ENCODE results near the gene HOXB4.

The HOXB4 gene

GRCh38 chr17:48589831-48590606 lies 11.9 kb upstream of the HOXB4 start, which contains the start of gene HOXB3:
TSS of gene HOXB3 (minus strand) at chr17:48590241. CDS start at chr17:48552474, 37,767 bp downstream.
- no peak within 1 kb of the TSS for H3K27ac ChIP-seq (ENCODE audit: low read length)
- peaks cover 4% of the 10 kb centered on the region for H3K4me1 ChIP-seq (ENCODE audit: control insufficient read depth, low read depth, low read length)
- H3K9me3 ChIP-seq (ENCODE audit: control insufficient read depth, low read depth, low read length), result no peaks in the 10 kb centered on the region

DNA sequence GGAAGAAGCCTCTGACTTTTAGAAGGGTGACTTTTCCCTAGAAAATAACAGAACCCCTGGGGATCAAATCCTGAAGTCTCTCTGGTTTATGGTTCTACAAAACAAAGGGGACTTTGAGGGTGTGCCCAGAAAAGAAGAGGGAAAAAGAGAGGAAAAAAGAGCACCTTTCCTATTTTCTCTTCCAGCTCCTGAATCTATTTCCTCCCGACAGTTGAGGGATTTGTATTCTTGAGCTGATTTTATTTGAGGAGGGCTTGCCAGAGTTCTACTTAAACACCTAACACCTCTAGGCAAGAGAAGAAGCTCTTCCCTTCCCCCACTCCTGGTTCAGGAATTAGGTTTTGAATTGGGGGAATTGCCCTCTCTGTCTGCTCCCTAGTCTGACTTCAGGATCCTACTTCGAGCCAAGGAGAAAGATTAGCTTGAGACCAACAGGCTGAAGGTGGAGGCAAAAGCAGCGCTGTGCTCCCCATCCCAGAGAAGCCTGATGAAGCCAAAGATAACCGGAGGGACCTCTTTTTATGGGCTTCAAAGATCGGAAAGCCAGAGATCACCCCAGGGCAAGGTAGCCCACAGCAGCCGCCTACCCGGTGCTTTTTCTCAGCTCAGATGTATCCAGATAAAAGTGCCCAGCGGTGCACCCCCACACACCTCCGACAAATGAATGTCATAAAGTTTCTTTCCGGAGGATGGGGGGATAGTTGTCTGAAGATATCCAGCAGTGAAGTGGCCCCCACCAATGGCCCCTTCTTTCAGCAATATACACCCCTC lies 11.1 kb upstream of the HOXB4 start:
- Histone ChIP-seq H3K4me1 (ENCODE audit: control insufficient read depth, low read depth, low read length) (peaks cover under 1% of the 10 kb centered on the region), H3K9ac (ENCODE audit: low read length) (no peak overlapping the region), H3K27ac (ENCODE audit: low read length) (no peak overlapping the region), H3K9me3 (ENCODE audit: control insufficient read depth, low read depth, low read length) (no peaks in the 10 kb centered on the region), H3K4me3 (ENCODE audit: low read length) (no peak overlapping the region), H3K36me3 (ENCODE audit: control insufficient read depth, low read depth, low read length) (no peaks in the 10 kb centered on the region), H3K27me3 (ENCODE audit: control insufficient read depth, insufficient read depth, low read length) (peaks cover 100% of the 10 kb centered on the region)

More at GRCh38 chr17:48589831-48590606, 11.9 kb upstream of the HOXB4 start, which contains the start of gene HOXB3:
- H3K36me3 ChIP-seq (ENCODE audit: control insufficient read depth, low read depth, low read length), result no peaks in the 10 kb centered on the region
- peaks cover 100% of the 10 kb centered on the region for H3K27me3 ChIP-seq (ENCODE audit: control insufficient read depth, insufficient read depth, low read length)
- H3K4me3 ChIP-seq (ENCODE audit: low read length), result peak within 1 kb of the TSS; percentile 22
- H3K9ac ChIP-seq (ENCODE audit: low read length), result no peak within 1 kb of the TSS

- Histone ChIP-seq H3K4me3 (ENCODE audit: low read length) (no peak overlapping the region), H3K9me3 (ENCODE audit: control insufficient read depth, low read depth, low read length) (no peaks in the 10 kb centered on the region), H3K27ac (ENCODE audit: low read length) (no peak overlapping the region)
These were observed 10.4 kb upstream of the HOXB4 start for GRCh38 chr17:48588528-48588927.

DNA sequence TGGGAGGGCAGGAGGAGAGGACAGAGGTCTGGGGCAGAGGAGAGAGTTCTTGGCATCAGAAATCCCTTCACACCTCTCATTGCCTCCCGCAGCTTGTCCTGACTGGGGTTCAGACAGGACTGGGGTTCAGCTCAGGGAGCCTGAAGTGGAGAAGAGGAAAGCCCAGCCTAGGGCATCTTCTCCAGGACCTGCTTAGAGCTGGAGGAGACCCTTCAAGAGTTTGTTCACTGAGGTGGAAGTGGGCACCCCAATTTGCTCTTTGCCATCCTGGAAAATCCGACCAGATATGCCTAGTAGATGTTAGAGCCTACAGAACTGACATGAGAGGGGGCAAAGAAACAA lies 9.9 kb upstream of the HOXB4 start:
- Histone ChIP-seq H3K4me1 (ENCODE audit: control insufficient read depth, low read depth, low read length) (no peaks in the 10 kb centered on the region), H3K4me3 (ENCODE audit: low read length) (no peak overlapping the region), H3K27me3 (ENCODE audit: control insufficient read depth, insufficient read depth, low read length) (peaks cover 100% of the 10 kb centered on the region), H3K9ac (ENCODE audit: low read length) (no peak overlapping the region), H3K27ac (ENCODE audit: low read length) (no peak overlapping the region), H3K36me3 (ENCODE audit: control insufficient read depth, low read depth, low read length) (no peaks in the 10 kb centered on the region), H3K9me3 (ENCODE audit: control insufficient read depth, low read depth, low read length) (no peaks in the 10 kb centered on the region)

More at GRCh38 chr17:48588528-48588927, 10.4 kb upstream of the HOXB4 start:
- Histone ChIP-seq H3K36me3 (ENCODE audit: control insufficient read depth, low read depth, low read length) (no peaks in the 10 kb centered on the region), H3K27me3 (ENCODE audit: control insufficient read depth, insufficient read depth, low read length) (peaks cover 100% of the 10 kb centered on the region), H3K9ac (ENCODE audit: low read length) (no peak overlapping the region), H3K4me1 (ENCODE audit: control insufficient read depth, low read depth, low read length) (no peaks in the 10 kb centered on the region)

- Histone ChIP-seq H3K9me3 (ENCODE audit: control insufficient read depth, low read depth, low read length) (no peaks in the 10 kb centered on the region), H3K4me3 (ENCODE audit: low read length) (no peak overlapping the region), H3K27me3 (ENCODE audit: control insufficient read depth, insufficient read depth, low read length) (peaks cover 100% of the 10 kb centered on the region), H3K36me3 (ENCODE audit: control insufficient read depth, low read depth, low read length) (no peaks in the 10 kb centered on the region), H3K9ac (ENCODE audit: low read length) (no peak overlapping the region), H3K4me1 (ENCODE audit: control insufficient read depth, low read depth, low read length) (no peaks in the 10 kb centered on the region), H3K27ac (ENCODE audit: low read length) (no peak overlapping the region)
These were observed 9.3 kb upstream of the HOXB4 start for GRCh38 chr17:48587276-48588073.

- Histone ChIP-seq H3K4me1 (ENCODE audit: control insufficient read depth, low read depth, low read length) (no peaks in the 10 kb centered on the region), H3K27ac (ENCODE audit: low read length) (no peak overlapping the region)
These were observed 8.5 kb upstream of the HOXB4 start for GRCh38 chr17:48586355-48587258.

DNA sequence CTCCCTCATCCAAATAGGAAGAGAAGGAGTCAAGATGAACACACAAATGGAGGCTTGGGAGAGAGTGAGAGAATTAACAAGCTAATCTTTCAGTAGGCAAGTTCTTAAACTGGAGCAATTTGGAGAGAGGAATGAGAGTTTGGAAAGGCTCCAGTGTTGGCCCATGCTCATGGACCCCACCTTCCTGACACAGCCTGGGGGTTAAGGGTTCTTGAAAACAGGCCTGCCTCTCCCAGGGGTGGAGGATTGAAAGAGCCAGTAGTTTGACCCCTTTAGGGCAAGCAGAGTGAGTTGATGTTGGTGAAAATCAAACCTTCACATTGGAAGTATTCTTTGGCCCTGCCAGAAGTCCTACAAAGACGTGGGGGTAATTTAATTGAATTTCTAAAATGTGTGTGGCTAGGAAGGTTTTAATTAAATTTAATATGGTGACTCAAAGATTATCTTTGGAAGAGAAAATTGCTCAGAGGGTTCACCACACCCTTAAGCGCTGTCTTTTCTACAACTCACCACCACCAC lies 6.1 kb upstream of the HOXB4 start:
- Histone ChIP-seq H3K9me3 (ENCODE audit: control insufficient read depth, low read depth, low read length) (no peaks in the 10 kb centered on the region), H3K27ac (ENCODE audit: low read length) (no peak overlapping the region), H3K4me1 (ENCODE audit: control insufficient read depth, low read depth, low read length) (no peaks in the 10 kb centered on the region), H3K9ac (ENCODE audit: low read length) (no peak overlapping the region), H3K27me3 (ENCODE audit: control insufficient read depth, insufficient read depth, low read length) (peaks cover 100% of the 10 kb centered on the region), H3K4me3 (ENCODE audit: low read length) (no peak overlapping the region), H3K36me3 (ENCODE audit: control insufficient read depth, low read depth, low read length) (no peaks in the 10 kb centered on the region)

More at GRCh38 chr17:48586355-48587258, 8.5 kb upstream of the HOXB4 start:
- Histone ChIP-seq H3K27me3 (ENCODE audit: control insufficient read depth, insufficient read depth, low read length) (peaks cover 100% of the 10 kb centered on the region), H3K4me3 (ENCODE audit: low read length) (no peak overlapping the region), H3K9me3 (ENCODE audit: control insufficient read depth, low read depth, low read length) (no peaks in the 10 kb centered on the region), H3K36me3 (ENCODE audit: control insufficient read depth, low read depth, low read length) (no peaks in the 10 kb centered on the region), H3K9ac (ENCODE audit: low read length) (no peak overlapping the region)

GRCh38 chr17:48583708-48584222 lies 5.6 kb upstream of the HOXB4 start:
- no peak overlapping the region for H3K9ac ChIP-seq (ENCODE audit: low read length)
- H3K9me3 ChIP-seq (ENCODE audit: control insufficient read depth, low read depth, low read length), result no peaks in the 10 kb centered on the region
- H3K36me3 ChIP-seq (ENCODE audit: control insufficient read depth, low read depth, low read length), result no peaks in the 10 kb centered on the region
- H3K27ac ChIP-seq (ENCODE audit: low read length), result no peak overlapping the region
- peaks cover 100% of the 10 kb centered on the region for H3K27me3 ChIP-seq (ENCODE audit: control insufficient read depth, insufficient read depth, low read length)
- H3K4me3 ChIP-seq (ENCODE audit: low read length), result no peak overlapping the region
- no peaks in the 10 kb centered on the region for H3K4me1 ChIP-seq (ENCODE audit: control insufficient read depth, low read depth, low read length)

- Histone ChIP-seq H3K36me3 (ENCODE audit: control insufficient read depth, low read depth, low read length) (no peaks in the 10 kb centered on the region), H3K9me3 (ENCODE audit: control insufficient read depth, low read depth, low read length) (no peaks in the 10 kb centered on the region), H3K27ac (ENCODE audit: low read length) (no peak overlapping the region), H3K27me3 (ENCODE audit: control insufficient read depth, insufficient read depth, low read length) (peaks cover 100% of the 10 kb centered on the region), H3K4me1 (ENCODE audit: control insufficient read depth, low read depth, low read length) (no peaks in the 10 kb centered on the region), H3K9ac (ENCODE audit: low read length) (no peak overlapping the region), H3K4me3 (ENCODE audit: low read length) (no peak overlapping the region)
These were observed 4.6 kb upstream of the HOXB4 start for GRCh38 chr17:48582750-48583069.

- no peak overlapping the region for H3K9ac ChIP-seq (ENCODE audit: low read length)
- no peak overlapping the region for H3K27ac ChIP-seq (ENCODE audit: low read length)
- no peaks in the 10 kb centered on the region for H3K9me3 ChIP-seq (ENCODE audit: control insufficient read depth, low read depth, low read length)
- no peaks in the 10 kb centered on the region for H3K36me3 ChIP-seq (ENCODE audit: control insufficient read depth, low read depth, low read length)
- peaks cover 100% of the 10 kb centered on the region for H3K27me3 ChIP-seq (ENCODE audit: control insufficient read depth, insufficient read depth, low read length)
- H3K4me1 ChIP-seq (ENCODE audit: control insufficient read depth, low read depth, low read length), result no peaks in the 10 kb centered on the region
- no peak overlapping the region for H3K4me3 ChIP-seq (ENCODE audit: low read length)
These were observed 1.8 kb upstream of the HOXB4 start for GRCh38 chr17:48579760-48580554.
